Suprapubic skin (tissue), 4 donors: ENCODE results near the gene KRTAP10-5.

Source experiments
- EP300 ChIP-seq: sonication (generic); formaldehyde crosslinking; IDR thresholded peaks from one replicate; pipeline ENCODE4 v1.6.1; 2017; ENCODE audit warnings: antibody characterized with exemption
- POLR2AphosphoS5 ChIP-seq, 3 donors: sonication (generic); formaldehyde crosslinking; IDR thresholded peaks; one replicate each; pipeline ENCODE4 v1.6.1; 2017; ENCODE audit warnings: antibody characterized with exemption in 3 of 3
- TF ChIP-seq, protein P1 (sequence below), 2 donors: fragments of 200-600 bp in 1 of 2; fragments of 450-650 bp in 1 of 2; sonication (generic) in 1 of 2; IDR thresholded peaks; one replicate each; pipeline ENCODE4 v1.5.1; 2016 to 2019; ENCODE audit warnings: antibody characterized with exemption in 2 of 2, mild to moderate bottlenecking in 1 of 2, moderate library complexity in 1 of 2

DNA sequence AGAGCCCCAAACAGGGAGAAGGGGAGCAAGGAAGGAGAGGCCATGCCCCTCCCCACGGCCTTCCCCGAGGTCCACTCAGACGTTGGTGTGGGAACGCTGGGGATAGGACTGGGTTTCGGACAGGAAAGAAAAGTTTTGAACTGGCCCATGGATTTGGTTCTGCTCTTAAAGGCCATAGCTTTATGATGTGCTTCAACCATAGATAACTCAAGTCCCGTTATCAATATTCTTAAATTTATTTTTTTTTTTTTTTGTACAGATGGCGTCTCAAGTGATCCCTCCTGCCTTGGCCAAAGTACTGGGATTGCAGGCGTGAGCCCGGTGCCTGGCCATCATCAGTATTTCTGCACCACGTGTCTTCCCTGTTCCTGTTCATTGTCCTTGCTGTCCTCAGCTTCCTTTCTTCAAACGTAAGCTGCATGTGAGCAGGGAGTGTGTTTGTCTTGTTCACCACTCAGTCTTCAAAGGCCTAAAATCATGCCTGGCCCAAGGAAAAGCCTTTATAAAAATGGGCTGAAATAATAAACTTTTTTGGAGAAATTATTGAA lies 39.6 kb downstream of the KRTAP10-5 start:
- TF ChIP-seq, protein P1, sequence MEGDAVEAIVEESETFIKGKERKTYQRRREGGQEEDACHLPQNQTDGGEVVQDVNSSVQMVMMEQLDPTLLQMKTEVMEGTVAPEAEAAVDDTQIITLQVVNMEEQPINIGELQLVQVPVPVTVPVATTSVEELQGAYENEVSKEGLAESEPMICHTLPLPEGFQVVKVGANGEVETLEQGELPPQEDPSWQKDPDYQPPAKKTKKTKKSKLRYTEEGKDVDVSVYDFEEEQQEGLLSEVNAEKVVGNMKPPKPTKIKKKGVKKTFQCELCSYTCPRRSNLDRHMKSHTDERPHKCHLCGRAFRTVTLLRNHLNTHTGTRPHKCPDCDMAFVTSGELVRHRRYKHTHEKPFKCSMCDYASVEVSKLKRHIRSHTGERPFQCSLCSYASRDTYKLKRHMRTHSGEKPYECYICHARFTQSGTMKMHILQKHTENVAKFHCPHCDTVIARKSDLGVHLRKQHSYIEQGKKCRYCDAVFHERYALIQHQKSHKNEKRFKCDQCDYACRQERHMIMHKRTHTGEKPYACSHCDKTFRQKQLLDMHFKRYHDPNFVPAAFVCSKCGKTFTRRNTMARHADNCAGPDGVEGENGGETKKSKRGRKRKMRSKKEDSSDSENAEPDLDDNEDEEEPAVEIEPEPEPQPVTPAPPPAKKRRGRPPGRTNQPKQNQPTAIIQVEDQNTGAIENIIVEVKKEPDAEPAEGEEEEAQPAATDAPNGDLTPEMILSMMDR (IDR thresholded peaks at IDR 0.05): no peak
- TF ChIP-seq EP300 (no peak), POLR2AphosphoS5 (IDR thresholded peaks at IDR 0.05) (no peak)
